GM18505 (cell line): ENCODE results near the gene ECHS1.
"Not testable (repeated sequence)": the region's sequence is repeated elsewhere in the genome, so short reads cannot be mapped to it uniquely, and the experiment has no call there.

ENCODE experiments used
- ATAC-seq: cut with Tn5 transposase; IDR thresholded peaks from one replicate; pipeline ENCODE4 v1.9.1; 2021; ENCODE audit not compliant: unreplicated experiment
- POLR2A ChIP-seq: IDR thresholded peaks from 4 replicates; pipeline ENCODE4 v1.6.1; 2011; ENCODE audit warnings: borderline replicate concordance; ENCODE audit not compliant: insufficient read depth, insufficient read length; ENCODE audit errors: extremely low read depth

ECHS1 gene

DNA sequence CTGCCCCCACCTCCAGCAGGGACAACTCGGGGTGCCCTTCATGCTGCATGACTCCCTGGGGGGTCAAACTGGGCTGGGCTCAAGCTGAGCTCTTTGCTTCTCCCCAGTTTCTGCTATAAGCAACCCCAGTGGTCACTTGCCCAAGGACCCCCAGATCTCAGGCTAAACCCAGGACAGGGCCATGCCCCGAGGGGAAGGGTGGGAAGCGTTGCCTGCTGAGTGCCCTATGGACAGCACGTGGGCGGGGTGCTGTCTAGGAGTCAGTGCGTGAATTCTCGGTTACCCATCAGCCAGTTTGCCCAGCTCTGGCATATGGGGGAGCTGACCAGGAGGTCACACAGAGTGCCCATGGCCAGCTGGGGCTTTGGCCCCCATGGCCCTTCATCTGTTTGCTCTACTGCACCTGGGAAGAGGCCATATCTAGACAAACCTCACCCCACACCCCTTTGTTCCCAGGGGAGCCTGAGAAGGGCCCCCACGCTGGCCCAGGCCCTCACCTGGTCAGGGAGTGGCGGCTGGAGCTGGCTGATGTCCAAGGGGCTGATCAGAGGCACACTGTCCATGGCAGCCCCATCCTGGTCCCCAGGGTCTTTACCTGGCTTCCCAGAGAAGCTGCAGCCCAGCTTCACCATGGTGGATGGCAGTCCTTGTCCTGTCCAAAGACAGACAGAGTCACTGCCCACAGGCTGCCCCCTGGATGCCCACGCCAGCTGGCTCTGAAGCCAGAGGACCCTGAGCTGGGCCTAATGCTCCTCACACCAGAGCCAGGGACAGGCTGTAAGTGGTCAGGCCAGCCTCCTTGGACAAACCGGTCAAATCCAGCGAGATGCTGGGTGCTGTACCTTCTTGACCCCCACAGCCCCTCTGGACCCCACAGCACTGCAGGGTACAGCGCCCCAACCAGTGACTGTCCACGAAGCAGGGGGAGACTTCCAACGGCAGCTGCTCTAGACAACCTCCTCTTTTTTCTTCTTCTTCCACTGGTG is 44.5 kb downstream of the ECHS1 start:
- TF ChIP-seq POLR2A, result no peak
- no peak for ATAC-seq

DNA sequence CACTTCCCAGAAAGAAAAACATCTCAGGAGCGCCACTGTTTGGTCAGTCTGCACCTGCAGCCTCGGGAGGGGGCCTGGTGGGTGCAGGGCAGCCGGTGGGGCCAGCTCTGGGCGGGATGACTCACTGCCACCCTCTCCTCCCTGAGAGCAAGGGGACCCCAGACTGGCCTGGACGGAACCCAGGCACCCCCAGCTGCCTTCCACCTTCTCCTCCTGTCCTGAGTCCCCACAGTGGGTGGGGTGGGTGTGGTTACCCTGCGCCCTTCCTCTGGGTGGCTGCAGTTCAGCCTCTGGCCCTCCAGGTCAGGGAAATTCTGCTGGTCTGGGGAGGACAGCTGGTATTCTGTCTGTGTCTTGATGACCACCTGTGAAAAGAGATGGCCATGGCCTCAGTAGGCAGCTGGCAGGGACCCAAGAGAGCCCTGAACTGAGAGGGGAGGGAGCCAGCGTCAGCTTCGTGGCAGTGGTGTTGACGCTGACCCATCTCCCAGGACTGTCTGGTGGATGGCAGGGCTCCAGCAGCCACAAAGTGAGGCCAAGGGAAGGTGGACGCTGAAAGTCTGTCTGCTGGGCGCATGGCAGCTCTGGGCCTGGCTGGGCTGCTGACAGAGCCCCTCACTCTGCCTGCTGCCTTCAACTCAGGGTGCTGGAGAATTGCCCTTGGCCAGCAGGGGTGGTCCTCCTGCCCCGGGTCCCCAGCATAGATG is 45.4 kb downstream of the ECHS1 start:
- no peak for ATAC-seq
- TF ChIP-seq POLR2A, result no peak

- ATAC-seq, result no peak
Observed at GRCh38 chr10:133326745-133327650, 46.2 kb downstream of the ECHS1 start.

DNA sequence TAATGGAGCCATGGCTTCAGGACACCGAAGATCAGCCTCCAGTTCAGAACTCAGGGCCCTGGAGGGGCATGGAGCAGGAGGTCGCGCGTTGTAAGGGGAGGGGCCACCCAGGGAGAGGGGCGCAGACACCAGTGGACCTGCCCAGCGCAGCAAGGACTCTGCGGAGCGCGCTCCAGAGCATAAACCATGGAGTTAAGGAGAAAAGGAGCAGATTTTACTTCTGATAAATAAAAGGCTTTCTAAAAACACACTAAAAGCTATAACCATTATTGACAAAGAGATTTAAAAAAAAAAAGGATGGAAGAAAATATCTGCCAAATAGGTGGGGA is 47.0 kb downstream of the ECHS1 start:
- no peak for ATAC-seq
- TF ChIP-seq POLR2A, result no peak

More at GRCh38 chr10:133326745-133327650, 46.2 kb downstream of the ECHS1 start:
- TF ChIP-seq POLR2A, result no peak

GRCh38 chr10:133325440-133326222 is 47.5 kb downstream of the ECHS1 start:
- ATAC-seq, result no peak
- no peak for TF ChIP-seq POLR2A

GRCh38 chr10:133324857-133325260 is 48.3 kb downstream of the ECHS1 start:
- TF ChIP-seq POLR2A, result no peak
- no peak for ATAC-seq

GRCh38 chr10:133324198-133324792 is 48.9 kb downstream of the ECHS1 start:
- no peak for TF ChIP-seq POLR2A
- no peak for ATAC-seq

- not testable (repeated sequence) for ATAC-seq
Observed at GRCh38 chr10:133322064-133322709, 51.0 kb downstream of the ECHS1 start.

DNA sequence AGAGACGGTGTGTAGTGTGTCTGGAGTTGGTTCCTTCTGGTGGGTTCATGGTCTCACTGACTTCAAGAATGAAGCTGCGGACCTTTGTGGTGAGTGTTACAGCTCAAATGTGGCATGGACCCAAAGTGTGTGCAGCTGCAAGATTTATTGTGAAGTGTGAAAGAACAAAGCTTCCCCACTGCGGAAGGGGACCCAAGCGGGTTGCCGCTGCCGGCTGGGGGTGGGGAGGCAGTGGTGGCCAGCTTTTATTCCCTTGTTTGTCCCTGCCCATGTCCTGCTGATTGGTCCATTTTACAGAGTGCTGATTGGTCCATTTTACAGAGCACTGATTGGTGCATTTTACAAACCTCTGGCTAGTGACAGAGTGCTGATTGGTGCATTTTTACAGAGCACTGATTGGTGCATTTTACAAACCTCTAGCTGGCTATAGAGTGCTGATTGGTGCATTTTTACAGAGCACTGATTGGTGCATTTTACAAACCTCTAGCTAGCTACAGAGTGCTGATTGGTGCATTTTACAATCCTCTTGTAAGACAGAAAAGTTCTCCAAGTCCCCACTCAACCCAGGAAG is 52.2 kb downstream of the ECHS1 start:
- not testable (repeated sequence) for ATAC-seq

DNA sequence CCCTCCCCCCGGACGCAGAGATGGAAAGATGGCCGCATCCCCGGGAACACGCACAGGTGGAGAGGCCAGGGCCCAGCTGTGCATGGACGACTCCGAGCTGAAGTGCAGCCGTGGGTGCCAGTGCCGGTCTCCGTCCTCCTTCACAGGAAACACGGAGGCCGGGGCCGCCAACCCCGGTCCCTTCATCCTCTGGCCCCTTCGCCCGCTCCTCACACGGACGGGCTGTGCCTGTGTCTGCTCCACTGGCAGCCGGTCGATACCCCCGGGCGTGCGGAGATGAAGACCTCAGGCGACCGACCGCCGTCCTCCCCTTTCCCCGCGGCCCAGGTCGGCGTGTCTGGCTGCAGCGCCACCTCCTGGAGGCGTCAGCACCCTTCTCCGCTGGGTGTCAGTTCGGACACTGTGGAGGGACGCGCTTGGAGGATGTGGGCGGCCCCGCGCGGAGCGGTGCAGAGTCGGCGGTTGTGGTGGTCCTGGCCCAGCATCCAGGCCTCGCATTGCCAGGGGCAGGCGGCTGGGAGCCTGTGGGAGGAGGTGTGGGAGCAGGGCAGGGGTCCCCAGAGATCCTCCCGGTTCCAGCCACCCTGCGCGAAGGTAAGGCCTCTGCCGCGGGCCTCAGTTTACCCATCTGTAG is 54.5 kb downstream of the ECHS1 start:
- ATAC-seq, result peak; percentile 91
- TF ChIP-seq POLR2A, result no peak

DNA sequence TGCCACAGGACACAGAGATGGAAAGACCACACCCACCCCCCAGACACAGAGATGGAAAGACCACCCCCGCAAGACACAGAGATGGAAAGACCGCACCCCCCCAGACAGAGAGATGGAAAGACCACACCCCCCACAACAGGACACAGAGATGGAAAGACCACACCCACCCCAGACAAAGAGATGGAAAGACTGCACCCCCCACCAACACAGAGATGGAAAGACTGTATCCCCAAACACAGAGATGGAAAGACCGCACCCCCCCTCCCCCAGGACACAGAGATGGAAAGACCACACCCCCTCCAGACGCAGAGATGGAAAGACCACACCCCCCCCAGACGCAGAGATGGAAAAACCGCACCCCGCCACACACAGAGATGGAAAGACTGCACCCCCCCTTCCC is 56.4 kb downstream of the ECHS1 start:
- no peak for ATAC-seq
- no peak for TF ChIP-seq POLR2A
